ENCODE measurements around the gene SLC31A2. TPM values are rescaled to one million over a fixed set of nuclear protein-coding genes. Genes with fewer than 3 reads are reported as not detected.

The SLC31A2 gene
- polyA plus RNA-seq, 3 donors = 82.9 to 247 (median 188) TPM

GRCh38 chr9:113129884-113130283 is 20.9 kb upstream of the SLC31A2 start:
- Mint-ChIP-seq H3K27me3 (ENCODE audit: low read depth in 3 of 3) (peaks cover 0 to 32% (median 8%) of the 10 kb centered on the region in 3 donors), H3K36me3 (no peaks in the 10 kb centered on the region)
- WGBS (ENCODE audit: insufficient coverage) = 80% methylated on average over 3 of the region's 4 CpGs

GRCh38 chr9:113131689-113132151 is 19.1 kb upstream of the SLC31A2 start:
- Mint-ChIP-seq H3K9me3 (no peaks in the 10 kb centered on the region), H3K36me3 (no peaks in the 10 kb centered on the region)
- WGBS (ENCODE audit: insufficient coverage) = 6% methylated on average over 2 of the region's 3 CpGs

More at GRCh38 chr9:113129884-113130283, 20.9 kb upstream of the SLC31A2 start:
- Mint-ChIP-seq H3K4me3 (peak overlapping the region in 1 of 2 donors; percentile 47), H3K9me3 (peaks cover 0 to 2% (median 0%) of the 10 kb centered on the region in 7 donors), H3K4me1 (peaks cover 41% of the 10 kb centered on the region), H3K27ac (no peak overlapping the region)
- no peak for TF ChIP-seq CTCF (IDR thresholded peaks at IDR 0.05)
- H3K4me1 ChIP-seq (ENCODE audit: control insufficient read depth in 1 of 2, insufficient read depth in 2 of 2, low read length in 2 of 2) = peaks cover 6 to 19% of the 10 kb centered on the region in 2 donors
- DNase-seq = no peak
- no peak overlapping the region for H3K4me3 ChIP-seq (replicated peaks in 1 of 3; ENCODE audit: low read depth in 2 of 3, low read length in 3 of 3)
- no peaks in the 10 kb centered on the region for H3K36me3 ChIP-seq (replicated peaks in 1 of 2; ENCODE audit: control insufficient read depth in 1 of 2, insufficient read depth in 2 of 2, low read length in 2 of 2)
- no peaks in the 10 kb centered on the region for H3K9me3 ChIP-seq (replicated peaks in 1 of 2; ENCODE audit: control insufficient read depth in 1 of 2, insufficient read depth in 1 of 2, low read length in 2 of 2)
- no peak overlapping the region for H2AFZ ChIP-seq (ENCODE audit: insufficient read depth, low read depth, low read length, poor library complexity, severe bottlenecking)
- intact Hi-C loops (cut with micrococcal nuclease) = no loop called here
- no peak overlapping the region for H3K27ac ChIP-seq (ENCODE audit: low read depth in 1 of 2, low read length in 2 of 2)
- no peaks in the 10 kb centered on the region for H3K79me2 ChIP-seq (ENCODE audit: insufficient read depth, low read length)
- H3K27me3 ChIP-seq (ENCODE audit: control insufficient read depth in 2 of 2, insufficient read depth in 2 of 2, low read length in 2 of 2) = peaks cover 5% of the 10 kb centered on the region in 2 donors
- H3K4me2 ChIP-seq (replicated peaks; ENCODE audit: extremely low read depth, low read length, poor library complexity, severe bottlenecking) = no peak overlapping the region
- H3K9ac ChIP-seq (ENCODE audit: insufficient read depth, low read length, poor library complexity, severe bottlenecking) = no peak overlapping the region
- no peaks in the 10 kb centered on the region for H4K20me1 ChIP-seq (ENCODE audit: insufficient read depth, low read length)

More at GRCh38 chr9:113131689-113132151, 19.1 kb upstream of the SLC31A2 start:
- H3K27ac ChIP-seq (ENCODE audit: low read depth in 1 of 2, low read length in 2 of 2) = no peak overlapping the region
- no peak overlapping the region for H2AFZ ChIP-seq (ENCODE audit: insufficient read depth, low read depth, low read length, poor library complexity, severe bottlenecking)
- DNase-seq = no peak
- no peak overlapping the region for H3K4me2 ChIP-seq (replicated peaks; ENCODE audit: extremely low read depth, low read length, poor library complexity, severe bottlenecking)
- no peak overlapping the region for H3K9ac ChIP-seq (ENCODE audit: insufficient read depth, low read length, poor library complexity, severe bottlenecking)
- Mint-ChIP-seq H3K27ac (no peak overlapping the region), H3K4me3 (no peak overlapping the region), H3K4me1 (peaks cover 28% of the 10 kb centered on the region), H3K27me3 (ENCODE audit: low read depth in 3 of 3) (peaks cover 8 to 32% (median 9%) of the 10 kb centered on the region in 3 donors)
- H3K79me2 ChIP-seq (ENCODE audit: insufficient read depth, low read length) = no peaks in the 10 kb centered on the region
- H4K20me1 ChIP-seq (ENCODE audit: insufficient read depth, low read length) = no peaks in the 10 kb centered on the region
- no peak overlapping the region for H3K4me3 ChIP-seq (replicated peaks in 1 of 3; ENCODE audit: low read depth in 2 of 3, low read length in 3 of 3)
- H3K36me3 ChIP-seq (replicated peaks in 1 of 2; ENCODE audit: control insufficient read depth in 1 of 2, insufficient read depth in 2 of 2, low read length in 2 of 2) = no peaks in the 10 kb centered on the region
- intact Hi-C loops (cut with micrococcal nuclease) = no loop called here
- peaks cover 5% of the 10 kb centered on the region in 2 donors for H3K27me3 ChIP-seq (ENCODE audit: control insufficient read depth in 2 of 2, insufficient read depth in 2 of 2, low read length in 2 of 2)
- no peaks in the 10 kb centered on the region for H3K9me3 ChIP-seq (replicated peaks in 1 of 2; ENCODE audit: control insufficient read depth in 1 of 2, insufficient read depth in 1 of 2, low read length in 2 of 2)
- no peak for TF ChIP-seq CTCF (IDR thresholded peaks at IDR 0.05)
- H3K4me1 ChIP-seq (ENCODE audit: control insufficient read depth in 1 of 2, insufficient read depth in 2 of 2, low read length in 2 of 2) = peaks cover 0 to 8% of the 10 kb centered on the region in 2 donors

All from CD14-positive monocyte (primary cell).